Measurements from ENCODE around the gene NR4A1. TPM values are rescaled to one million over a fixed set of nuclear protein-coding genes. Genes with fewer than 3 reads are reported as not detected.

Gene NR4A1
- total and polyA plus RNA-seq, 2 of the 13 experiments (the other 11 are each of a cell fraction or from before 2014, with no cell fraction given): 5.7 to 15.2 TPM

GRCh38 chr12:52023182-52023975 is 27.9 kb upstream of the NR4A1 start (continued):
- TF ChIP-seq, protein P1, sequence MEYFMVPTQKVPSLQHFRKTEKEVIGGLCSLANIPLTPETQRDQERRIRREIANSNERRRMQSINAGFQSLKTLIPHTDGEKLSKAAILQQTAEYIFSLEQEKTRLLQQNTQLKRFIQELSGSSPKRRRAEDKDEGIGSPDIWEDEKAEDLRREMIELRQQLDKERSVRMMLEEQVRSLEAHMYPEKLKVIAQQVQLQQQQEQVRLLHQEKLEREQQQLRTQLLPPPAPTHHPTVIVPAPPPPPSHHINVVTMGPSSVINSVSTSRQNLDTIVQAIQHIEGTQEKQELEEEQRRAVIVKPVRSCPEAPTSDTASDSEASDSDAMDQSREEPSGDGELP (IDR thresholded peaks at IDR 0.05; ENCODE audit: borderline replicate concordance, low read depth): no peak
- TF ChIP-seq HNRNPK (IDR thresholded peaks at IDR 0.05; ENCODE audit: low read depth, low read length, poor library complexity, severe bottlenecking): peak; percentile 35
- TF ChIP-seq POGZ (CRISPR knock-in tag; IDR thresholded peaks at IDR 0.05): peak; percentile 60; the same call in 1 of the 2 replicates
- TF ChIP-seq ZNF44 (CRISPR knock-in tag; IDR thresholded peaks at IDR 0.05): 0 out of 2 replicates have a peak, but pooled peaks have one; percentile 75
- TF ChIP-seq RBFOX2 (IDR thresholded peaks at IDR 0.05; ENCODE audit: low read depth, low read length): 0 out of 2 replicates have a peak, but pooled peaks have one; percentile 27
- TF ChIP-seq ERF (CRISPR knock-in tag; IDR thresholded peaks at IDR 0.05): peak; percentile 41; the same call in 1 of the 2 replicates
- TF ChIP-seq ZNF12 (CRISPR knock-in tag; IDR thresholded peaks at IDR 0.05): no peak
- 0 out of 2 replicates have a peak, but pooled peaks have one; percentile 10 for TF ChIP-seq EED (CRISPR knock-in tag; IDR thresholded peaks at IDR 0.05)
- no peak for TF ChIP-seq TGIF2 (CRISPR knock-in tag; IDR thresholded peaks at IDR 0.05)
- peak; percentile 56; the same call in 1 of the 2 replicates for TF ChIP-seq TARDBP (CRISPR knock-in tag; IDR thresholded peaks at IDR 0.05)
- TF ChIP-seq MTF2 (CRISPR knock-in tag; IDR thresholded peaks at IDR 0.05; ENCODE audit: borderline replicate concordance): no peak
- 0 out of 2 replicates have a peak, but pooled peaks have one; percentile 55 for TF ChIP-seq ZNF33B (CRISPR knock-in tag; IDR thresholded peaks at IDR 0.05)
- no peak for TF ChIP-seq MAZ (IDR thresholded peaks at IDR 0.05; ENCODE audit: borderline replicate concordance, low read depth, low read length)
- peak; percentile 74 for TF ChIP-seq MAZ (CRISPR knock-in tag; IDR thresholded peaks at IDR 0.05; ENCODE audit: low read depth)
- 0 out of 2 replicates have a peak, but pooled peaks have one; percentile 11 for TF ChIP-seq ZNF770 (CRISPR knock-in tag; IDR thresholded peaks at IDR 0.05)
- TF ChIP-seq CBX1 (IDR thresholded peaks at IDR 0.05; ENCODE audit: low read depth): peak; percentile 49
- TF ChIP-seq NONO (IDR thresholded peaks at IDR 0.05): no peak
- peak; percentile 87 for TF ChIP-seq NONO (CRISPR knock-in tag; conservative IDR thresholded peaks at IDR 0.05)
- no peak for TF ChIP-seq NR2F6 (IDR thresholded peaks at IDR 0.05)
- no peak for TF ChIP-seq NR2F6 (CRISPR knock-in tag; IDR thresholded peaks at IDR 0.05)
- TF ChIP-seq ZNF253 (CRISPR knock-in tag; IDR thresholded peaks at IDR 0.05; ENCODE audit: borderline replicate concordance): no peak
- peak; percentile 68 for TF ChIP-seq ARID4A (CRISPR knock-in tag; IDR thresholded peaks at IDR 0.05; ENCODE audit: borderline replicate concordance)
- peak; percentile 31; the same call in 1 of the 2 replicates for TF ChIP-seq ZNF691 (CRISPR knock-in tag; IDR thresholded peaks at IDR 0.05; ENCODE audit: borderline replicate concordance, low read depth)

Measured in HepG2 (cell line).